GM12878 (cell line): ENCODE data around the gene WDTC1. TPM values are rescaled to one million over a fixed set of nuclear protein-coding genes. Genes with fewer than 3 reads are reported as not detected.

Experiments used
- CHD1 ChIP-seq: IDR thresholded peaks from 2 replicates; pipeline ENCODE4 v1.6.1; 2012; ENCODE audit warnings: low read depth, low read length, improper control_type of control experiment
- CREM ChIP-seq: IDR thresholded peaks from 2 replicates; pipeline ENCODE4 v1.6.1; 2014; ENCODE audit warnings: antibody characterized with exemption, low read depth
- EGR1 ChIP-seq, 2 experiments: IDR thresholded peaks; 1 replicate in 1 of 2; 2 replicates in 1 of 2; pipeline ENCODE4 v1.6.1; 2011 to 2012; ENCODE audit warnings: low read depth in 2 of 2, low read length in 2 of 2, borderline replicate concordance in 1 of 2, mild to moderate bottlenecking in 1 of 2, moderate library complexity in 1 of 2
- EZH2 ChIP-seq: IDR thresholded peaks from 2 replicates; pipeline ENCODE4 v1.6.1; 2012; ENCODE audit warnings: low read depth, mild to moderate bottlenecking, control low read depth, inconsistent platforms, low read length, borderline replicate concordance; ENCODE audit not compliant: control insufficient read depth
- FOXM1 ChIP-seq: IDR thresholded peaks from 2 replicates; pipeline ENCODE4 v1.6.1; 2012; ENCODE audit warnings: low read depth, mild to moderate bottlenecking, inconsistent platforms, low read length, moderate library complexity
- IKZF1 ChIP-seq: fragments of 450-650 bp; conservative IDR thresholded peaks from 2 replicates; pipeline ENCODE4 v1.6.1; 2017; ENCODE audit warnings: antibody characterized with exemption, mild to moderate bottlenecking
- IRF4 ChIP-seq: IDR thresholded peaks from 2 replicates; pipeline ENCODE4 v1.6.1; 2011; ENCODE audit warnings: low read depth, low read length
- JUNB ChIP-seq: IDR thresholded peaks from 2 replicates; pipeline ENCODE4 v1.6.1; 2016; ENCODE audit warnings: antibody characterized with exemption, mild to moderate bottlenecking
- MYB ChIP-seq: fragments of 150-350 bp; IDR thresholded peaks from 2 replicates; pipeline ENCODE4 v1.6.1; 2014; ENCODE audit warnings: mild to moderate bottlenecking, low read depth, low read length, borderline replicate concordance
- PBX3 ChIP-seq: IDR thresholded peaks from 2 replicates; pipeline ENCODE4 v1.6.1; 2011; ENCODE audit warnings: mild to moderate bottlenecking, low read depth, low read length, moderate library complexity; ENCODE audit not compliant: insufficient replicate concordance
- RB1 ChIP-seq: fragments of 450-650 bp; formaldehyde crosslinking; IDR thresholded peaks from 2 replicates; pipeline ENCODE4 v1.6.1; 2017; ENCODE audit warnings: mild to moderate bottlenecking, borderline replicate concordance
- SIX5 ChIP-seq: IDR thresholded peaks from 2 replicates; pipeline ENCODE4 v1.6.1; 2011; ENCODE audit warnings: mild to moderate bottlenecking, low read depth, low read length, moderate library complexity; ENCODE audit not compliant: severe bottlenecking
- STAT1 ChIP-seq: fragments of 450-650 bp; conservative IDR thresholded peaks from 2 replicates; pipeline ENCODE4 v1.6.1; 2014; ENCODE audit warnings: antibody characterized with exemption, mild to moderate bottlenecking
- ZBTB33 ChIP-seq: fragments of 450-650 bp; IDR thresholded peaks from 2 replicates; pipeline ENCODE4 v1.6.1; 2017; ENCODE audit warnings: mild to moderate bottlenecking
- polyA plus RNA-seq, 11 experiments: library from polyadenylated mRNA; depleted of rRNA in 4 of 11; unstranded in 6 of 11; stranded (reverse) in 5 of 11; fragments of >200 nt; fragmentation: Nextera tagmentation in 4 of 11; fragmentation: Illumina TruSeq in 1 of 11; extraction: Ambion mirVana in 4 of 11; extraction: Trizol in 1 of 11; gene quantifications; 1 replicate in 1 of 11; 2 replicates in 10 of 11; pipeline versions ENCODE4 v1.2.1 to v1.2.3, GENCODE V29; 2011 to 2016; ENCODE audit warnings: inconsistent platforms in 2 of 11, missing spikeins in 2 of 11, low read depth in 1 of 11
- total RNA-seq, 4 experiments: library from RNA; depleted of rRNA in 3 of 4; stranded (reverse); fragments of >200 nt in 3 of 4; fragmentation: Illumina TruSeq in 1 of 4; extraction: Trizol in 1 of 4; gene quantifications; 2 replicates each; pipeline versions ENCODE4 v1.2.1 to v1.2.3, GENCODE V29; 2013 to 2021

Gene WDTC1
- total and polyA plus RNA-seq, 10 of the 15 experiments (the other 5 are each of a cell fraction or from before 2014, with no cell fraction given), result 0.21 to 28.7 (median 7.6) TPM

GRCh38 chr1:27275696-27276095, 41.3 kb downstream of the WDTC1 start (continued):
- TF ChIP-seq JUNB, result no peak
- TF ChIP-seq SIX5, result no peak
- TF ChIP-seq EGR1 (IDR thresholded peaks at IDR 0.05; ENCODE audit: borderline replicate concordance in 1 of 2, low read depth in 2 of 2, low read length in 2 of 2), result no peak
- TF ChIP-seq STAT1, result no peak
- no peak for TF ChIP-seq CREM
- no peak for TF ChIP-seq PBX3
- no peak for TF ChIP-seq EZH2
- no peak for TF ChIP-seq MYB
- TF ChIP-seq IKZF1, result no peak
- no peak for TF ChIP-seq CHD1
- no peak for TF ChIP-seq IRF4
- no peak for TF ChIP-seq FOXM1
- TF ChIP-seq RB1, result no peak
- no peak for TF ChIP-seq ZBTB33
- TF ChIP-seq, all 136 proteins: peak for 0
